Muscle layer of colon (tissue), 2 donors: ENCODE results near the gene IQUB.
"Not testable (repeated sequence)": the region's sequence is repeated elsewhere in the genome, so short reads cannot be mapped to it uniquely, and the experiment has no call there.

Experiments used
- H3K27ac ChIP-seq: one replicate; pipeline ENCODE4 v1.7.0; 2013; ENCODE audit warnings: low read depth, mild to moderate bottlenecking, low read length, moderate library complexity
- H3K27me3 ChIP-seq, 2 donors: one replicate each; pipeline ENCODE4 v1.7.0; 2013; ENCODE audit warnings: low read length in 2 of 2, mild to moderate bottlenecking in 2 of 2; ENCODE audit not compliant: insufficient read depth in 2 of 2, control insufficient read depth in 1 of 2
- H3K36me3 ChIP-seq: one replicate; pipeline ENCODE4 v1.7.0; 2013; ENCODE audit warnings: mild to moderate bottlenecking, low read length; ENCODE audit not compliant: insufficient read depth
- H3K4me1 ChIP-seq: one replicate; pipeline ENCODE4 v1.7.0; 2013; ENCODE audit warnings: mild to moderate bottlenecking, low read length; ENCODE audit not compliant: insufficient read depth
- H3K4me3 ChIP-seq, 2 donors: one replicate each; pipeline ENCODE4 v1.7.0; 2013; ENCODE audit warnings: low read length in 2 of 2, low read depth in 1 of 2, mild to moderate bottlenecking in 1 of 2, moderate library complexity in 1 of 2
- H3K9ac ChIP-seq: one replicate; pipeline ENCODE4 v1.7.0; 2013; ENCODE audit warnings: low read length
- H3K9me3 ChIP-seq: one replicate; pipeline ENCODE4 v1.7.0; 2013; ENCODE audit warnings: mild to moderate bottlenecking, low read length
- donor health status: abdominal sarcoma.
- donor health status: Adenocarcinoma of cecum.

Gene IQUB

DNA sequence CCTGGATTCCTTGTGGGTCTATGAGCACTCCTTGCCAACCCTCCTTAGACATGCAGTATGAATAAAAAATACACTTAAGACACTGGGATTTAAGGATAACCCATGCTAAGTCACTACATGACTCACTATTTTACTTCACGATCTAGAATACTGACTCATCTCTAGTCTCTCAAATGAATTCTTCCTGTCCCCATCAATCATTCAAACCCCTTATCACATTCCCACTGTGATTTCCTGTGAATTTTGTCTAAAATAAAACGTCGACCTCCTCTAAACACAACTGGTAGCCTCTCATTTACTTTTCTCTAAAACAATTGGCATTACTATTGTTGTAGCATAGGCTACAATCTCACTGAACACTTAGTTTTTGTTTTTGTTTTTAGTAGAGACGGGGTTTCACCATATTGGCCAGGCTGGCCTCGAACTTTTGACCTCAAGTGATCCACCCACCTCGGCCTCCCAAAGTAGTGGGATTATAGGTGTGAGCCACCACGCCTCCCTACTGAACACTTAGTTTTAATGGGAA, 3.9 kb upstream of the IQUB start:
- Histone ChIP-seq H3K4me3 (no peak overlapping the region), H3K9ac (no peak overlapping the region), H3K9me3 (no peaks in the 10 kb centered on the region), H3K36me3 (no peaks in the 10 kb centered on the region), H3K4me1 (peaks cover 5% of the 10 kb centered on the region), H3K27ac (no peak overlapping the region), H3K27me3 (no peaks in the 10 kb centered on the region)

DNA sequence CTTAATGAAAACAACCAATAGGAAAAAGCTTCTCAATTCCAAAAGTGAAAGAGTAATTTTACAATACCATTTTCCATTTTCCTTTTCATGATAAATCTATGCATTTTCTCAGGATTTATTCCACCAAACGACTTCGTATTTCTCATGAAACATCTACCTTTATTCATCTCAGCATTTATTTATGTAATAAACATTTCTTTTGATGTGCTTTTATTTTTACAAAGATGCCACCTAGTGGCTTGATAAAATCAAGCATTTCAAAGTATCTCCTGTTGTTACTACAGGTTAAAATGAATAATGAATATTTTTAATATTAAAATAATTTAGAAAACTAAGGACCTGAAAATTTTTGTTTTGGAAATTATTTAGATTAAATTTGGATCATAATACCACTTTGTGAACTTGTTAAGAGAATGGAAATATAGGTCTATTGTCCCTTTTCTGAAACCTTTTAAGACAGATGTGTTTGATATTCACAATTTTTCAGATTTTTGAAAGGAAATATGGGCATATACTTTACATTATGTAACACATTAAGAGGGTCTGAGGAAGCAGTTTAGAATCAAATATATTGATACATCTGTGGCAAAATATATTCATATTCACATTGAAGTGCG, 2.7 kb upstream of the IQUB start:
- H3K4me1 ChIP-seq: peaks cover 5% of the 10 kb centered on the region
- H3K9ac ChIP-seq: no peak overlapping the region
- H3K36me3 ChIP-seq: no peaks in the 10 kb centered on the region
- no peak overlapping the region for H3K4me3 ChIP-seq
- H3K27me3 ChIP-seq: no peaks in the 10 kb centered on the region
- H3K27ac ChIP-seq: no peak overlapping the region
- H3K9me3 ChIP-seq: no peaks in the 10 kb centered on the region

DNA sequence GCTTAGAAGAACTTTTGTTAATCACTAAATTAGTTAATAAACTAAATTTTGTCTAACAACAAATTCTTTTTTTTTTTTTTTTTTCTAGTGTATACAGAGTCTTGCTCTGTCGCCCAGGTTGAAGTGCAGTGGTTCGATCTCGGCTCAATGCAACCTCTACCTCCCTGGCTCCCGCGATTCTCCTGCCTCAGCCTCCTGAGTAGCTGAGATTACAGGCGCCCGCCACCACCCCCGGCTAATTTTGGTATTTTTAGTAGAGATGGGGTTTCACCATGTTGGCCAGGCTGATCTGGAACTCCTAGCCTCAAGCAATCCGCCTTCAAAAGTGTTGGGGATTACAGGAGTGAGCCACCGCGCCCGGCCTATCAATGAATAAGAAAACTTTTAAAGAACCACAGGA, 1.1 kb upstream of the IQUB start:
- no peak overlapping the region for H3K9ac ChIP-seq
- no peaks in the 10 kb centered on the region for H3K36me3 ChIP-seq
- H3K27me3 ChIP-seq: no peaks in the 10 kb centered on the region
- H3K4me3 ChIP-seq: peak overlapping the region in 1 of 2 donors; percentile 26
- H3K27ac ChIP-seq: no peak overlapping the region
- peaks cover 5% of the 10 kb centered on the region for H3K4me1 ChIP-seq
- no peaks in the 10 kb centered on the region for H3K9me3 ChIP-seq

DNA sequence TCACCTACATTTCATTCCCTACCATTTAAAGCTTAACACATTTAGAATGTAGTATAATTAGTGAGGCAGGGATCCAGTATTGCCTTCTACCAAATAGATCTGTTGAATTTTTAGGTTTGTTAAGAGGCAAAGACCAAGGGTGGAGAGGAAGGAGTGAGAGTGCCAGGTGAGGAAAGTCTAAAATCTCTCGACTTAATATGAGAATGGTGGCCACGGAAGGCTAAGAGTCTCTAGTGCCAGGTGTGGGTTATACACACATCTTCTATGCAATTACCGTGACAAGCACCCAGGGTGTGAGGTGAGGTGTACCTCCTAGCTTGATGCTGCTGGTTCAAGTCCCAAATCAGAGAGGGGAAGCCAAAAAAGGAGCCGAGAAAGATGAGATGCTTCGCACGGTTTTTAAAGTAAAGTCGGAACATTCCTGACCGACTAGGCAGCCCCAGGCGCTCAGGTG, 439 bp downstream of the IQUB start:
- no peaks in the 10 kb centered on the region for H3K27me3 ChIP-seq
- peak overlapping the region; percentile 12 to 92 for H3K4me3 ChIP-seq
- peaks cover 5% of the 10 kb centered on the region for H3K4me1 ChIP-seq
- H3K27ac ChIP-seq: no peak overlapping the region
- no peaks in the 10 kb centered on the region for H3K36me3 ChIP-seq
- H3K9ac ChIP-seq: peak overlapping the region; percentile 42
- H3K9me3 ChIP-seq: no peaks in the 10 kb centered on the region

- Histone ChIP-seq H3K4me3 (no peak overlapping the region), H3K4me1 (peaks cover 5% of the 10 kb centered on the region), H3K27ac (no peak overlapping the region), H3K36me3 (no peaks in the 10 kb centered on the region), H3K9me3 (no peaks in the 10 kb centered on the region), H3K9ac (no peak overlapping the region), H3K27me3 (no peaks in the 10 kb centered on the region)
Measured at GRCh38 chr7:123533553-123533917, 860 bp downstream of the IQUB start.

- H3K4me1 ChIP-seq, H3K4me3 ChIP-seq, H3K9me3 ChIP-seq, H3K27me3 ChIP-seq, H3K36me3 ChIP-seq, H3K9ac ChIP-seq, H3K27ac ChIP-seq: not testable (repeated sequence)
Measured at GRCh38 chr7:123532788-123533552, 1.4 kb downstream of the IQUB start.

GRCh38 chr7:123532343-123532742, 2.1 kb downstream of the IQUB start:
- not testable (repeated sequence) for H3K36me3 ChIP-seq, H3K4me3 ChIP-seq, H3K4me1 ChIP-seq, H3K9ac ChIP-seq, H3K9me3 ChIP-seq, H3K27ac ChIP-seq, H3K27me3 ChIP-seq

DNA sequence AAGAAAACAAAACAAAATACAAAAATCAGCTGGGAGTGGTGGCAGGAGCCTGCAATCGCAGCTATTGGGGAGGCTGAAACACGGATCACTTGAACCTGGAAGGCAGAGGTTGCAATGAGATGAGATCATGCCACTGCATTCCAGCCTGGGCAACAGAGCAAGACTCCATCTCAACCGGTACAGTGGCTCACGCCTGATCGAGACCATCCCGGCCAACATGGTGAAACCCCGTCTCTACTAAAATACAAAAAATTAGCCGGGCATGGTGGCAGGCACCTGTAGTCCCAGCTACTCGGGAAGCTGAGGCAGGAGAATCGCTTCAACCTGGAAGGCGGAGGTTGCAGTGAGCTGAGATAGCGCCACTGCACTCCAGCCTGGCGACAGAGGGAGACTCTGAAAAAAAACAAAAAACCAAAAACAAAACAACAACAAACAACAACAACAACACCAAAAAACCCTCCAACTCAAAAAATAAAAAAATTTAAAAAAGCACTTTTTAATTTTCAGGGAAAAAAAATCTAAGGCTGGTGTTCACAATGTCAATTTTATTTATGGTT, 4.3 kb downstream of the IQUB start:
- not testable (repeated sequence) for H3K36me3 ChIP-seq, H3K27me3 ChIP-seq, H3K9me3 ChIP-seq

GRCh38 chr7:123528265-123528664, 6.1 kb downstream of the IQUB start:
- no peaks in the 10 kb centered on the region for H3K36me3 ChIP-seq
- no peak overlapping the region for H3K27ac ChIP-seq
- H3K27me3 ChIP-seq: no peaks in the 10 kb centered on the region
- no peaks in the 10 kb centered on the region for H3K4me1 ChIP-seq
- no peak overlapping the region for H3K9ac ChIP-seq
- H3K9me3 ChIP-seq: no peaks in the 10 kb centered on the region
- no peak overlapping the region for H3K4me3 ChIP-seq

More for the DNA sequence above, 4.3 kb downstream of the IQUB start:
- H3K27ac ChIP-seq, H3K4me1 ChIP-seq, H3K4me3 ChIP-seq, H3K9ac ChIP-seq: not testable (repeated sequence)

DNA sequence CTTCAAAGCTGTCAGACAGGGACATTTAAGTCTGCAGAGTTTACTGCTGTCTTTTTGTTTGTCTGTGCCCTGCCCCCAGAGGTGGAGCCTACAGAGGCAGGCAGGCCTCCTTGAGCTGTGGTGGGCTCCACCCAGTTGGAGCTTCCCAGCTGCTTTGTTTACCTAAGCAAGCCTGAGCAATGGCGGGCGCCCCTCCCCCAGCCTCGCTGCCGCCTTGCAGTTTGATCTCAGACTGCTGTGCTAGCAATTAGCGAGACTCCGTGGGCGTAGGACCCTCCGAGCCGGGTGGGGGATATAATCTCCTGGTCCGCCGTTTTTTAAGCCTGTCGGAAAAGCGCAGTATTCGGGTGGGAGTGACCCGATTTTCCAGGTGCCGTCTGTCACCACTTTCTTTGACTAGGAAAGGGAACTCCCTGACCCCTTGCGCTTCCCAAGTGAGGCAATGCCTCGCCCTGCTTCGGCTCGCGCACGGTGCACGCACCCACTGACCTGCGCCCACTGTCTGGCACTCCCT, 6.6 kb downstream of the IQUB start:
- not testable (repeated sequence) for H3K9ac ChIP-seq, H3K36me3 ChIP-seq

DNA sequence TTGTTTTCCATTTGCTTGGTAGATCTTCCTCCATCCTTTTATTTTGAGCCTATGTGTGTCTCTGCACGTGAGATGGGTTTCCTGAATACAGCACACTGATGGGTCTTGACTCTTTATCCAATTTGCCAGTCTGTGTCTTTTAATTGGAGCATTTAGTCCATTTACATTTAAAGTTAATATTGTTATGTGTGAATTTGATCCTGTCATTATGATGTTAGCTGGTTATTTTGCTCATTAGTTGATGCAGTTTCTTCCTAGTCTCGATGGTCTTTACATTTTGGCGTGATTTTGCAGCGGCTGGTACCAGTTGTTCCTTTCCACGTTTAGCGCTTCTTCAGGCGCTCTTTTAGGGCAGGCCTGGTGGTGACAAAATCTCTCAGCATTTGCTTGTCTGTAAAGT, 7.9 kb downstream of the IQUB start:
- H3K9ac ChIP-seq, H3K36me3 ChIP-seq, H3K27me3 ChIP-seq, H3K9me3 ChIP-seq, H3K27ac ChIP-seq, H3K4me3 ChIP-seq, H3K4me1 ChIP-seq: not testable (repeated sequence)

More for the DNA sequence above, 6.6 kb downstream of the IQUB start:
- not testable (repeated sequence) for H3K4me1 ChIP-seq, H3K4me3 ChIP-seq, H3K27ac ChIP-seq, H3K9me3 ChIP-seq, H3K27me3 ChIP-seq
